HepG2 (cell line): ENCODE data around the gene ASIC3. TPM values are rescaled to one million over a fixed set of nuclear protein-coding genes. Genes with fewer than 3 reads are reported as not detected.

Source experiments
- ATAC-seq: fragments of 200-7000 bp; cut with Tn5 transposase; 3 replicates; pipeline ENCODE4 v1.9.1; 2020; ENCODE audit warnings: mild to moderate bottlenecking, moderate library complexity
- BruUV-seq: library from RNA; stranded (reverse); fragments of 400-500 nt; replicated peaks from 2 replicates; lab custom pipeline; 2021; lab: Mats Ljungman, UMichigan
- CTCF ChIA-PET: fragments of 300-600 bp; formaldehyde crosslinking; extraction: SDS; loops from one replicate; lab custom pipeline; 2021; ENCODE audit warnings: low total read pairs, inconsistent platforms, low intra/inter-chr PET ratio; lab: Yijun Ruan, JAX
- POLR2A ChIA-PET: fragments of 350-600 bp; sonication (Branson Sonifier 250); formaldehyde crosslinking; loops from one replicate; lab custom pipeline; 2020; ENCODE audit warnings: antibody characterized with exemption, inconsistent platforms; lab: Yijun Ruan, JAX
- DNase-seq: peaks from one replicate; pipeline ENCODE4 v3.0.0-alpha.2; 2015; ENCODE audit warnings: low spot score
- FAIRE-seq: peaks from 3 replicates; lab custom pipeline; 2011; peaks lifted over from hg19 to GRCh38; lab: Jason Lieb, UNC
- H2AFZ ChIP-seq: one replicate; pipeline ENCODE4 v1.6.1; 2011; ENCODE audit warnings: low read length, inconsistent platforms
- H3K27ac ChIP-seq: fragments of 300-600 bp; 3 replicates; pipeline ENCODE4 v1.8.0; 2011; ENCODE audit warnings: mixed run types, mild to moderate bottlenecking, mixed read lengths, low read length, inconsistent platforms; ENCODE audit not compliant: insufficient read depth; ENCODE audit errors: extremely low read length
- H3K27me3 ChIP-seq, 2 experiments: fragments of 200-600 bp in 1 of 2; 2 replicates in 1 of 2; 3 replicates in 1 of 2; pipeline versions ENCODE4 v1.6.0 to v1.8.0; 2011; ENCODE audit warnings: low read length in 2 of 2, mild to moderate bottlenecking in 2 of 2, moderate library complexity in 2 of 2, inconsistent platforms in 1 of 2; ENCODE audit not compliant: insufficient read depth in 2 of 2, control insufficient read depth in 1 of 2
- H3K36me3 ChIP-seq, 2 experiments: fragments of 200-600 bp in 1 of 2; replicated peaks in 1 of 2; 2 replicates in 1 of 2; 3 replicates in 1 of 2; pipeline versions ENCODE4 v1.5.1 to v1.8.0; 2011; ENCODE audit warnings: low read length in 2 of 2, inconsistent platforms in 1 of 2; ENCODE audit not compliant: insufficient read depth in 2 of 2, control insufficient read depth in 1 of 2
- H3K4me1 ChIP-seq: 2 replicates; pipeline ENCODE4 v1.5.1; 2012; ENCODE audit warnings: low read length, inconsistent platforms; ENCODE audit not compliant: insufficient read depth
- H3K4me2 ChIP-seq: 2 replicates; pipeline ENCODE4 v1.6.0; 2011; ENCODE audit warnings: low read depth, low read length, inconsistent platforms
- H3K4me3 ChIP-seq, 3 experiments: fragments of 200-600 bp in 1 of 3; sonication (generic), shearing (Covaris generic) in 1 of 3; replicated peaks in 1 of 3; 2 replicates each; pipeline ENCODE4 v1.5.1; 2011 to 2016; ENCODE audit warnings: low read length in 3 of 3, inconsistent platforms in 2 of 3, low read depth in 2 of 3, mild to moderate bottlenecking in 2 of 3, control low read depth in 1 of 3, mixed read lengths in 1 of 3; ENCODE audit not compliant: insufficient read depth in 1 of 3
- H3K79me2 ChIP-seq: one replicate; pipeline ENCODE4 v1.6.1; 2011; ENCODE audit warnings: low read length, inconsistent platforms; ENCODE audit not compliant: insufficient read depth
- H3K9ac ChIP-seq: 2 replicates; pipeline ENCODE4 v1.6.0; 2011; ENCODE audit warnings: mild to moderate bottlenecking, low read depth, low read length, inconsistent platforms; ENCODE audit not compliant: insufficient read depth
- H3K9me3 ChIP-seq: 2 replicates; pipeline ENCODE4 v1.5.1; 2012; ENCODE audit warnings: mild to moderate bottlenecking, low read length
- H4K20me1 ChIP-seq: 2 replicates; pipeline ENCODE4 v1.6.0; 2011; ENCODE audit warnings: inconsistent platforms, mild to moderate bottlenecking, low read length, moderate library complexity; ENCODE audit not compliant: insufficient read depth
- CTCF ChIP-seq: sonication (generic); formaldehyde crosslinking; IDR thresholded peaks from 2 replicates; pipeline ENCODE4 v1.5.0; 2020; ENCODE audit warnings: mild to moderate bottlenecking, missing genetic modification reagents, moderate library complexity
- FOSL2 ChIP-seq: sonication (generic); formaldehyde crosslinking; IDR thresholded peaks from 2 replicates; pipeline ENCODE4 v1.4.0; 2020; ENCODE audit warnings: missing genetic modification reagents
- FOXA3 ChIP-seq: IDR thresholded peaks from 2 replicates; pipeline ENCODE4 v1.6.1; 2016; ENCODE audit warnings: missing genetic modification reagents, missing compliant biosample characterization
- GABPB1 ChIP-seq: IDR thresholded peaks from 2 replicates; pipeline ENCODE4 v1.6.1; 2016; ENCODE audit warnings: mild to moderate bottlenecking, missing genetic modification reagents, moderate library complexity, missing compliant biosample characterization
- KLF13 ChIP-seq: sonication (generic); formaldehyde crosslinking; IDR thresholded peaks from 2 replicates; pipeline ENCODE4 v1.4.0; 2020; ENCODE audit warnings: mild to moderate bottlenecking, missing genetic modification reagents
- PATZ1 ChIP-seq: sonication (generic); formaldehyde crosslinking; IDR thresholded peaks from 2 replicates; pipeline ENCODE4 v1.4.0; 2020; ENCODE audit warnings: missing genetic modification reagents
- TFE3 ChIP-seq: IDR thresholded peaks from 2 replicates; pipeline ENCODE4 v1.6.1; 2016
- ZNF142 ChIP-seq: sonication (generic); formaldehyde crosslinking; IDR thresholded peaks from 2 replicates; pipeline ENCODE4 v1.4.0; 2020; ENCODE audit warnings: missing genetic modification reagents
- ZNF33B ChIP-seq: sonication (generic); formaldehyde crosslinking; IDR thresholded peaks from 2 replicates; pipeline ENCODE4 v1.5.1; 2020; ENCODE audit warnings: mild to moderate bottlenecking, missing genetic modification reagents
- ZNF580 ChIP-seq: IDR thresholded peaks from 2 replicates; pipeline ENCODE4 v1.6.1; 2016; ENCODE audit warnings: low read depth, borderline replicate concordance
- ZNF652 ChIP-seq: IDR thresholded peaks from 2 replicates; pipeline ENCODE4 v1.6.1; 2016; ENCODE audit warnings: low read depth, borderline replicate concordance
- WGBS: methylation state at CpG from one replicate; pipeline ENCODE4 v1.1.6; 2017; ENCODE audit warnings: low lambda C conversion rate; 5-methylcytosine and 5-hydroxymethylcytosine counted together
- in situ Hi-C: cut with HindIII; loops from 2 replicates; pipeline ENCODE4 v1.10.0; 2017; ENCODE audit warnings: low pct_unique_long_range_greater_than_20kb; ENCODE audit not compliant: extremely low pct_ligation_motif_present
- intact Hi-C: fragments of 100-400 bp; cut with micrococcal nuclease; formaldehyde crosslinking; loops from one replicate; pipeline ENCODE4 v1.10.0; 2022; ENCODE audit not compliant: unreplicated experiment
- polyA plus RNA-seq, 8 experiments: library from polyadenylated mRNA; depleted of rRNA in 3 of 8; stranded (reverse) in 7 of 8; unstranded in 1 of 8; fragments of >200 nt; fragmentation: Illumina TruSeq in 4 of 8; extraction: Trizol in 4 of 8; gene quantifications; 2 replicates each; pipeline versions ENCODE4 v1.2.1 to v1.2.3, GENCODE V29; 2011 to 2016; ENCODE audit warnings: low read depth in 4 of 8, missing spikeins in 1 of 8, mixed read lengths in 1 of 8; ENCODE audit not compliant: insufficient read depth in 1 of 8
- total RNA-seq, 5 experiments: library from RNA; depleted of rRNA; stranded (reverse); fragments of >200 nt; fragmentation: Illumina TruSeq; extraction: Trizol; gene quantifications; 2 replicates each; pipeline ENCODE4 v1.2.3, GENCODE V29; 2016; ENCODE audit warnings: low read depth in 1 of 5

ASIC3 gene
- total and polyA plus RNA-seq, 2 of the 13 experiments (the other 11 are each of a cell fraction or from before 2014, with no cell fraction given) = 0.51 TPM; not detected in 1

GRCh38 chr7:151010307-151011096, 37.8 kb upstream of the ASIC3 start:
- intact Hi-C loops (no loop called here), in situ Hi-C loops (no loop called here)
- Histone ChIP-seq H3K9ac (peak overlapping the region; percentile 64), H3K4me2 (peak overlapping the region; percentile 98), H2AFZ (peak overlapping the region; percentile 23), H3K4me1 (peaks cover 78% of the 10 kb centered on the region), H3K79me2 (no peaks in the 10 kb centered on the region), H3K4me3 (peak overlapping the region; percentile 62 to 77 (median 76)), H3K27me3 (no peaks in the 10 kb centered on the region; a peak in 1 of 5 replicates), H4K20me1 (no peaks in the 10 kb centered on the region), H3K27ac (peak overlapping the region; percentile 55), H3K36me3 (no peaks in the 10 kb centered on the region; a peak in 1 of 5 replicates), H3K9me3 (no peaks in the 10 kb centered on the region)
- ChIA-PET POLR2A (interaction anchor here (0.9 to 5.2 kb wide), 10 partner anchors 9 to 642 kb away, joined by 3 to 31 read pairs (median 6); partner anchors contain the start of genes ABCB8, ATG9B, CDK5 and FASTK), CTCF (no interaction called here)
- DNase-seq (no peak), FAIRE-seq (no peak), ATAC-seq (peak; percentile 44)
- no TSS peak for BruUV-seq
- WGBS = 0% methylated on average over 2 of the region's 18 CpGs
- TF ChIP-seq GABPB1 = peak; percentile 41; the same call in 1 of the 2 replicates
- TF ChIP-seq CTCF (CRISPR knock-in tag) = peak; percentile 23; the same call in 1 of the 2 replicates
- TF ChIP-seq FOSL2 = 0 out of 2 replicates have a peak, but pooled peaks have one; percentile 8
- TF ChIP-seq KLF13 (CRISPR knock-in tag) = 0 out of 2 replicates have a peak, but pooled peaks have one; percentile 28
- no peak for TF ChIP-seq FOXA3 (CRISPR knock-in tag)
- peak; percentile 70; the same call in 1 of the 2 replicates for TF ChIP-seq PATZ1
- no peak for TF ChIP-seq ZNF652 (CRISPR knock-in tag)
- TF ChIP-seq ZNF33B = no peak
- 0 out of 2 replicates have a peak, but pooled peaks have one; percentile 29 for TF ChIP-seq ZNF142 (CRISPR knock-in tag)
- no peak for TF ChIP-seq TFE3 (CRISPR knock-in tag)
- no peak for TF ChIP-seq ZNF580 (CRISPR knock-in tag)
